ENCODE measurements around the gene UBR4.

GRCh38 chr1:19121192-19121591 lies 88.9 kb downstream of the UBR4 start:
- TF ChIP-seq CTCF (IDR thresholded peaks at IDR 0.05) (no peak), RNF2 (IDR thresholded peaks at IDR 0.05; ENCODE audit: borderline replicate concordance, low read depth) (no peak), EP300 (IDR thresholded peaks at IDR 0.05) (no peak), POLR2A (IDR thresholded peaks at IDR 0.05; ENCODE audit: low read length) (no peak), CHD4 (IDR thresholded peaks at IDR 0.05; ENCODE audit: borderline replicate concordance) (no peak)
